Stimulated activated CD8-positive, alpha-beta memory T cell treated with anti-CD3 and anti-CD28 coated beads, Interleukin-4, amount 100 ng/mL, for 48 hours (primary cell): Measurements from ENCODE around the gene DIO3.
"Not testable (repeated sequence)": the region's sequence is repeated elsewhere in the genome, so short reads cannot be mapped to it uniquely, and the experiment has no call there.

Experiments
- DNase-seq: peaks from one replicate; pipeline ENCODE4 v3.0.0-alpha.2; 2020

Gene DIO3

GRCh38 chr14:101543814-101544213, 17.5 kb upstream of the DIO3 start:
- no peak for DNase-seq

- DNase-seq, result no peak
These were observed 16.7 kb upstream of the DIO3 start for GRCh38 chr14:101544550-101544949.

GRCh38 chr14:101546706-101547105, 14.6 kb upstream of the DIO3 start:
- no peak for DNase-seq

GRCh38 chr14:101547107-101547738, 14.1 kb upstream of the DIO3 start:
- DNase-seq, result no peak

- DNase-seq, result no peak
These were observed 13.2 kb upstream of the DIO3 start for GRCh38 chr14:101547961-101548669.

GRCh38 chr14:101548710-101549109, 12.6 kb upstream of the DIO3 start:
- DNase-seq, result no peak

- no peak for DNase-seq
These were observed 12.1 kb upstream of the DIO3 start for GRCh38 chr14:101549154-101549553.

- not testable (repeated sequence) for DNase-seq
These were observed 10.9 kb upstream of the DIO3 start for GRCh38 chr14:101550202-101550912.

GRCh38 chr14:101551729-101552595, 9.3 kb upstream of the DIO3 start:
- no peak for DNase-seq

GRCh38 chr14:101552786-101553231, 8.5 kb upstream of the DIO3 start:
- DNase-seq, result no peak

- no peak for DNase-seq
These were observed 7.9 kb upstream of the DIO3 start for GRCh38 chr14:101553393-101553792.

- no peak for DNase-seq
These were observed 7.4 kb upstream of the DIO3 start for GRCh38 chr14:101553931-101554330.

GRCh38 chr14:101554991-101555668, 6.2 kb upstream of the DIO3 start:
- no peak for DNase-seq

- not testable (repeated sequence) for DNase-seq
These were observed 5.6 kb upstream of the DIO3 start for GRCh38 chr14:101555669-101556043.

GRCh38 chr14:101556131-101556530, 5.2 kb upstream of the DIO3 start:
- no peak for DNase-seq

GRCh38 chr14:101556566-101557320, 4.6 kb upstream of the DIO3 start:
- no peak for DNase-seq

GRCh38 chr14:101557321-101557695, 4.0 kb upstream of the DIO3 start:
- no peak for DNase-seq

GRCh38 chr14:101557811-101558738, 3.2 kb upstream of the DIO3 start:
- DNase-seq, result no peak

GRCh38 chr14:101558739-101559240, 2.5 kb upstream of the DIO3 start:
- DNase-seq, result no peak

- no peak for DNase-seq
These were observed 2.1 kb upstream of the DIO3 start for GRCh38 chr14:101559250-101559623.
